ENCODE measurements around the gene GPC5.
"Not testable (repeated sequence)": the region's sequence is repeated elsewhere in the genome, so short reads cannot be mapped to it uniquely, and the experiment has no call there.

The GPC5 gene

GRCh38 chr13:92719868-92720267, 1321.4 kb downstream of the GPC5 start:
- DNase-seq: no peak

GRCh38 chr13:92721620-92722019, 1323.2 kb downstream of the GPC5 start:
- no peak for DNase-seq

GRCh38 chr13:92727118-92727517, 1328.7 kb downstream of the GPC5 start:
- no peak for DNase-seq

- no peak for DNase-seq
Measured at GRCh38 chr13:92734068-92734467, 1335.6 kb downstream of the GPC5 start.

GRCh38 chr13:92734545-92734944, 1336.1 kb downstream of the GPC5 start:
- DNase-seq: no peak

- DNase-seq: no peak
Measured at GRCh38 chr13:92735909-92736308, 1337.5 kb downstream of the GPC5 start.

GRCh38 chr13:92739306-92739818, 1340.9 kb downstream of the GPC5 start:
- no peak for DNase-seq

GRCh38 chr13:92743992-92744391, 1345.6 kb downstream of the GPC5 start:
- no peak for DNase-seq

- DNase-seq: no peak
Measured at GRCh38 chr13:92745258-92745657, 1346.8 kb downstream of the GPC5 start.

GRCh38 chr13:92752705-92753104, 1354.3 kb downstream of the GPC5 start:
- DNase-seq: not testable (repeated sequence)

- no peak for DNase-seq
Measured at GRCh38 chr13:92761710-92762109, 1363.3 kb downstream of the GPC5 start.

GRCh38 chr13:92767468-92767867, 1369.0 kb downstream of the GPC5 start:
- DNase-seq: no peak

- DNase-seq: no peak
Measured at GRCh38 chr13:92768602-92769001, 1370.2 kb downstream of the GPC5 start.

- DNase-seq: no peak
Measured at GRCh38 chr13:92769046-92769445, 1370.6 kb downstream of the GPC5 start.

- DNase-seq: no peak
Measured at GRCh38 chr13:92775658-92776057, 1377.2 kb downstream of the GPC5 start.

GRCh38 chr13:92781965-92782690, 1383.7 kb downstream of the GPC5 start:
- no peak for DNase-seq

GRCh38 chr13:92802776-92803175, 1404.4 kb downstream of the GPC5 start:
- no peak for DNase-seq

GRCh38 chr13:92804346-92804745, 1405.9 kb downstream of the GPC5 start:
- DNase-seq: no peak

GRCh38 chr13:92804926-92805325, 1406.5 kb downstream of the GPC5 start:
- DNase-seq: no peak

GRCh38 chr13:92805766-92806165, 1407.3 kb downstream of the GPC5 start:
- no peak for DNase-seq

GRCh38 chr13:92806215-92806614, 1407.8 kb downstream of the GPC5 start:
- DNase-seq: no peak

GRCh38 chr13:92807353-92807752, 1408.9 kb downstream of the GPC5 start:
- no peak for DNase-seq

- DNase-seq: no peak
Measured at GRCh38 chr13:92807966-92808365, 1409.5 kb downstream of the GPC5 start.

- DNase-seq: no peak
Measured at GRCh38 chr13:92821324-92821723, 1422.9 kb downstream of the GPC5 start.

GRCh38 chr13:92823059-92823458, 1424.6 kb downstream of the GPC5 start:
- no peak for DNase-seq

Data from activated effector memory CD4-positive, alpha-beta T cell treated with anti-CD3 and anti-CD28 coated beads, Interleukin-2, amount 50 U/mL, for 16 hours (primary cell).